HCT116 (cell line): ENCODE data around the gene ADAMTSL2. TPM values are rescaled to one million over a fixed set of nuclear protein-coding genes. Genes with fewer than 3 reads are reported as not detected.

Experiments
- ATAC-seq: fragments of 200-7000 bp; cut with Tn5 transposase; 2 replicates; pipeline ENCODE4 v1.9.1; 2020; ENCODE audit warnings: mild to moderate bottlenecking, moderate library complexity
- BruUV-seq: library from RNA; stranded (reverse); fragments of 400-500 nt; replicated peaks from 2 replicates; lab custom pipeline; 2021; lab: Mats Ljungman, UMichigan
- CTCF ChIA-PET: fragments of 300-600 bp; sonication (Branson Sonifier 250); formaldehyde crosslinking; loops from one replicate; lab custom pipeline; 2021; ENCODE audit warnings: antibody characterized with exemption; lab: Charles Lee
- POLR2A ChIA-PET: fragments of 300-600, 350-600 bp; sonication (Branson Sonifier 250); formaldehyde crosslinking; loops from one replicate; lab custom pipeline; 2021; ENCODE audit warnings: antibody characterized with exemption; lab: Charles Lee
- RAD21 ChIA-PET, 2 experiments: fragments of 300-600 bp; sonication (Branson Sonifier 250); formaldehyde crosslinking; loops; one replicate each; lab custom pipeline; 2023; ENCODE audit warnings: low total read pairs in 2 of 2; ENCODE audit not compliant: uncharacterized antibody in 2 of 2, unreplicated experiment in 2 of 2, low non-redundant PET in 1 of 2; lab: Charles Lee
- DNase-seq: peaks from one replicate; pipeline ENCODE4 v3.0.0-alpha.2; 2010; ENCODE audit warnings: low read depth, low spot score
- H2AFZ ChIP-seq: fragments of 200-600 bp; shearing (Covaris generic), sonication (generic); 2 replicates; pipeline ENCODE4 v1.6.1; 2017; ENCODE audit warnings: low read depth, mixed run types, mixed read lengths, antibody characterized with exemption, low read length; ENCODE audit not compliant: poor library complexity, severe bottlenecking
- H3K27ac ChIP-seq: 2 replicates; pipeline ENCODE4 v1.5.1; 2012; ENCODE audit warnings: low read depth, low read length
- H3K27me3 ChIP-seq: fragments of 200-600 bp; sonication (generic); 2 replicates; pipeline ENCODE4 v1.6.1; 2016; ENCODE audit warnings: mixed run types, low read length, mixed read lengths; ENCODE audit not compliant: insufficient read depth
- H3K36me3 ChIP-seq, 2 experiments: fragments of 200-500 bp in 1 of 2; fragments of 200-600 bp in 1 of 2; sonication (Bioruptor generic) in 1 of 2; sonication (generic) in 1 of 2; 2 replicates each; pipeline versions ENCODE4 v1.5.1 to v1.6.1; 2014 to 2016; ENCODE audit warnings: low read length in 2 of 2, inconsistent platforms in 1 of 2, mixed read lengths in 1 of 2, mixed run types in 1 of 2; ENCODE audit not compliant: insufficient read depth in 2 of 2, control insufficient read depth in 1 of 2
- H3K4me1 ChIP-seq, 2 experiments: fragments of 200-600 bp in 1 of 2; sonication (generic) in 1 of 2; 2 replicates each; pipeline versions ENCODE4 v1.5.1 to v1.6.1; 2012 to 2017; ENCODE audit warnings: low read length in 2 of 2, inconsistent platforms in 1 of 2, mild to moderate bottlenecking in 1 of 2, mixed read lengths in 1 of 2, mixed run types in 1 of 2, moderate library complexity in 1 of 2; ENCODE audit not compliant: insufficient read depth in 2 of 2, control insufficient read depth in 1 of 2
- H3K4me2 ChIP-seq: fragments of 200-600 bp; sonication (generic); 2 replicates; pipeline ENCODE4 v1.6.1; 2017; ENCODE audit warnings: mixed run types, low read length, mixed read lengths
- H3K4me3 ChIP-seq, 2 experiments: fragments of 200-600 bp in 1 of 2; sonication (generic) in 1 of 2; replicated peaks in 1 of 2; 2 replicates each; pipeline ENCODE4 v1.5.1; 2011 to 2016; ENCODE audit warnings: low read length in 2 of 2, control low read depth in 1 of 2, low read depth in 1 of 2, mild to moderate bottlenecking in 1 of 2, mixed read lengths in 1 of 2, mixed run types in 1 of 2
- H3K79me2 ChIP-seq: fragments of 200-600 bp; sonication (generic); 2 replicates; pipeline ENCODE4 v1.6.1; 2017; ENCODE audit warnings: mild to moderate bottlenecking, mixed run types, low read length, moderate library complexity, mixed read lengths; ENCODE audit not compliant: insufficient read depth
- H3K9ac ChIP-seq: fragments of 200-600 bp; sonication (generic); 2 replicates; pipeline ENCODE4 v1.6.1; 2016; ENCODE audit warnings: low read length, mixed read lengths
- H3K9me2 ChIP-seq: fragments of 200-600 bp; sonication (generic), shearing (Covaris generic); 2 replicates; pipeline ENCODE4 v1.6.1; 2017; ENCODE audit warnings: mixed run types, mild to moderate bottlenecking, moderate library complexity; ENCODE audit not compliant: insufficient read depth
- H3K9me3 ChIP-seq, 2 experiments: fragments of 200-500 bp in 1 of 2; fragments of 200-600 bp in 1 of 2; sonication (Bioruptor generic) in 1 of 2; sonication (generic) in 1 of 2; 2 replicates each; pipeline ENCODE4 v1.6.1; 2014 to 2017; ENCODE audit warnings: low read length in 2 of 2, mixed read lengths in 2 of 2, inconsistent platforms in 1 of 2, low read depth in 1 of 2, mild to moderate bottlenecking in 1 of 2, mixed run types in 1 of 2, moderate library complexity in 1 of 2; ENCODE audit not compliant: control insufficient read depth in 1 of 2, insufficient read depth in 1 of 2
- H4K20me1 ChIP-seq: fragments of 200-600 bp; sonication (generic), shearing (Covaris generic); 2 replicates; pipeline ENCODE4 v1.6.1; 2017; ENCODE audit warnings: mixed run types, mild to moderate bottlenecking, moderate library complexity; ENCODE audit not compliant: insufficient read depth
- CBX3 ChIP-seq: IDR thresholded peaks from 2 replicates; pipeline ENCODE4 v1.6.1; 2012; ENCODE audit warnings: low read depth
- ELF1 ChIP-seq: IDR thresholded peaks from 2 replicates; pipeline ENCODE4 v1.6.1; 2012; ENCODE audit warnings: low read depth, borderline replicate concordance
- EZH2 ChIP-seq: fragments of 200-600 bp; sonication (generic); IDR thresholded peaks from 2 replicates; pipeline ENCODE4 v1.6.1; 2017; ENCODE audit warnings: antibody characterized with exemption, mixed run types
- EZH2phosphoT487 ChIP-seq: fragments of 200-600 bp; IDR thresholded peaks from 2 replicates; pipeline ENCODE4 v1.6.1; 2018; ENCODE audit warnings: antibody characterized with exemption, borderline replicate concordance
- FOSL1 ChIP-seq: IDR thresholded peaks from 2 replicates; pipeline ENCODE4 v1.6.1; 2012; ENCODE audit warnings: low read depth
- JUND ChIP-seq: IDR thresholded peaks from 2 replicates; pipeline ENCODE4 v1.6.1; 2012
- POLR2A ChIP-seq: IDR thresholded peaks from 2 replicates; pipeline ENCODE4 v1.7.0; 2011; ENCODE audit warnings: borderline replicate concordance; ENCODE audit not compliant: insufficient read depth, insufficient read length; ENCODE audit errors: extremely low read depth
- POLR2AphosphoS5 ChIP-seq: IDR thresholded peaks from 2 replicates; pipeline ENCODE4 v1.6.1; 2011; ENCODE audit warnings: mild to moderate bottlenecking, low read depth, low read length, moderate library complexity
- RAD21 ChIP-seq: IDR thresholded peaks from 2 replicates; pipeline ENCODE4 v1.6.1; 2012; ENCODE audit warnings: low read depth, mild to moderate bottlenecking
- SP1 ChIP-seq: IDR thresholded peaks from 2 replicates; pipeline ENCODE4 v1.6.1; 2012; ENCODE audit warnings: low read depth
- SRF ChIP-seq: IDR thresholded peaks from 2 replicates; pipeline ENCODE4 v1.6.1; 2012; ENCODE audit warnings: low read depth
- TCF7L2 ChIP-seq: IDR thresholded peaks from 2 replicates; pipeline ENCODE4 v1.7.0; 2011; ENCODE audit warnings: borderline replicate concordance, inconsistent platforms; ENCODE audit not compliant: insufficient read depth, insufficient read length; ENCODE audit errors: extremely low read depth
- YY1 ChIP-seq: IDR thresholded peaks from 2 replicates; pipeline ENCODE4 v1.6.1; 2011; ENCODE audit warnings: low read length, low read depth, moderate library complexity, mild to moderate bottlenecking; ENCODE audit not compliant: insufficient replicate concordance; ENCODE audit errors: extremely low read depth
- ZFX ChIP-seq: fragments of 450-650 bp; IDR thresholded peaks from 2 replicates; pipeline ENCODE4 v1.6.1; 2017
- ZNF274 ChIP-seq: fragments of 200-500 bp; sonication (Bioruptor generic); IDR thresholded peaks from 2 replicates; pipeline ENCODE4 v1.6.1; 2014; ENCODE audit warnings: mild to moderate bottlenecking, low read depth, low read length, inconsistent platforms
- intact Hi-C: fragments of 100-400 bp; cut with micrococcal nuclease; formaldehyde crosslinking; loops from 2 replicates; pipeline ENCODE4 v1.10.0; 2022
- total RNA-seq: library from RNA; stranded (reverse); gene quantifications from one replicate; pipeline ENCODE4 v1.2.1, GENCODE V29; 2021; ENCODE audit not compliant: unreplicated experiment
- TF ChIP-seq, protein P1 (sequence below): IDR thresholded peaks from 2 replicates; pipeline ENCODE4 v1.6.1; 2012; ENCODE audit warnings: low read depth
- TF ChIP-seq, protein P2 (sequence below): IDR thresholded peaks from 2 replicates; pipeline ENCODE4 v1.6.1; 2011; ENCODE audit warnings: mild to moderate bottlenecking, low read length, moderate library complexity; ENCODE audit not compliant: insufficient replicate concordance; ENCODE audit errors: extremely low read depth

ADAMTSL2 gene
- total RNA-seq, 1 experiment from 2014 or later, result not detected

DNA sequence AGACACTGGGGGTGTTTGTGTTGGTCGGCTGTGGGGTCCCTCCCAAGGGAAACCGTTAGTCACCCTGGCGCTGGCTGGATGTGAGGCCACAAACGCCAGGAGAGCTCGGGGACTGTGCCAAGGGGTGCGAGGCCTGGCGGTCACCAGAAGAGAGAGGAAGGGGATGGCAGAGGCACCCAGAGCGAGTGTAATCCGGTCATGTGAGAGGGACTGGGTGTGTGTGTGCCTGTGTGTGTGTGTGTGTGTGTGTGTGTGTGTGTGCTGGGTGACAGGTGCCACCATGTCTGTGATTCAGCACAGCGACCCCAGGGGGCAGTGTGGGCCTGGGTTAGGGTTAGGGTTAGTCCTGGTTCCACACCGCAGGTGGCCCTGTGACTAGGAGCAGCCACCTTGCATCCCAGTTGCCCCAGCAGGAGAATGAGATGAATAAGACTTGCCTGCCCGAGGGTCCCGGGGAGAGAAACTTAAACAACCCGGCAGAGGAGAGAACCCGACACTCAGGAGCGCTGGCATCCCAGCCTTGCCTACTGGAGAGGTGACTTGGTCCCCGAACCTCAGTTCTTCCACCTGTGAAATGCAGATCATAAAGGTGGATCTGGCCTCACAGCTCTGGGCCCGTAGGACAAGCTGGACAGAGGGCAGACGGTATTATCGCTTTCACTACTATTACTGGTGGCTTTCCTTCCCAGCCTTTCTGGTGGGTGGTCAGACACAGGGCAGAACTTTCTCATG, 1.4 kb upstream of the ADAMTSL2 start (continued):
- TF ChIP-seq ZFX, result no peak
- peak; percentile 54 for TF ChIP-seq TCF7L2
- peak; percentile 72 for TF ChIP-seq YY1
- TF ChIP-seq JUND, result no peak
- peak; percentile 91 for TF ChIP-seq RAD21
- TF ChIP-seq, protein P1, sequence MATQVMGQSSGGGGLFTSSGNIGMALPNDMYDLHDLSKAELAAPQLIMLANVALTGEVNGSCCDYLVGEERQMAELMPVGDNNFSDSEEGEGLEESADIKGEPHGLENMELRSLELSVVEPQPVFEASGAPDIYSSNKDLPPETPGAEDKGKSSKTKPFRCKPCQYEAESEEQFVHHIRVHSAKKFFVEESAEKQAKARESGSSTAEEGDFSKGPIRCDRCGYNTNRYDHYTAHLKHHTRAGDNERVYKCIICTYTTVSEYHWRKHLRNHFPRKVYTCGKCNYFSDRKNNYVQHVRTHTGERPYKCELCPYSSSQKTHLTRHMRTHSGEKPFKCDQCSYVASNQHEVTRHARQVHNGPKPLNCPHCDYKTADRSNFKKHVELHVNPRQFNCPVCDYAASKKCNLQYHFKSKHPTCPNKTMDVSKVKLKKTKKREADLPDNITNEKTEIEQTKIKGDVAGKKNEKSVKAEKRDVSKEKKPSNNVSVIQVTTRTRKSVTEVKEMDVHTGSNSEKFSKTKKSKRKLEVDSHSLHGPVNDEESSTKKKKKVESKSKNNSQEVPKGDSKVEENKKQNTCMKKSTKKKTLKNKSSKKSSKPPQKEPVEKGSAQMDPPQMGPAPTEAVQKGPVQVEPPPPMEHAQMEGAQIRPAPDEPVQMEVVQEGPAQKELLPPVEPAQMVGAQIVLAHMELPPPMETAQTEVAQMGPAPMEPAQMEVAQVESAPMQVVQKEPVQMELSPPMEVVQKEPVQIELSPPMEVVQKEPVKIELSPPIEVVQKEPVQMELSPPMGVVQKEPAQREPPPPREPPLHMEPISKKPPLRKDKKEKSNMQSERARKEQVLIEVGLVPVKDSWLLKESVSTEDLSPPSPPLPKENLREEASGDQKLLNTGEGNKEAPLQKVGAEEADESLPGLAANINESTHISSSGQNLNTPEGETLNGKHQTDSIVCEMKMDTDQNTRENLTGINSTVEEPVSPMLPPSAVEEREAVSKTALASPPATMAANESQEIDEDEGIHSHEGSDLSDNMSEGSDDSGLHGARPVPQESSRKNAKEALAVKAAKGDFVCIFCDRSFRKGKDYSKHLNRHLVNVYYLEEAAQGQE, result no peak
- TF ChIP-seq EZH2, result no peak
- no peak for TF ChIP-seq POLR2AphosphoS5
- TF ChIP-seq ZNF274, result no peak

DNA sequence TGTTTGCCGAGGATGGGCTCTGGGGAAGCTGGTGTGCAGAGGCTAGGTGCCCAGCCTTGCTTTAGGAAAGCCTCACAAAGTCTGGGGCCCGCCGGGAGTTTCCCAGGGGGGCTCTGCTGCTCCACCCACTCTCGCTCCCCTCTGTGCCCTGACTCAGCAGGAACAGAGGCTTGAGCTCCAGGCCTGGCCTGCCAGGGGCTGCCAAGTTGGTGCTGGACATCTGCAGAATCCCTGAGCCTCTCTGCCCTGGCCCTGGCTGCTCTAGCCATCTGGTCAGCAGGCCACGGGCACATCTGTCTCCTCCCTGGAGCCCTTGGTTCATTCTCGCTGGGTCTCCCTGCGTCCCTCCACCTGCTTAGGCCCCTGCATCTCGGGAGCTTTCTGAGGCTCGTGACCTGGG, 647 bp upstream of the ADAMTSL2 start:
- CTCF ChIA-PET, result interaction anchor here (1.1 to 2.1 kb wide), 3 partner anchors 191 to 248 kb away, joined by 3 to 14 read pairs (median 4); no protein-coding TSS in a partner anchor
- intact Hi-C loops, result loop anchor here (1.0 to 2.0 kb wide), 2 partner anchors 192 to 461 kb away; no protein-coding TSS in a partner anchor
- BruUV-seq, result no TSS peak
- TF ChIP-seq, protein P2, sequence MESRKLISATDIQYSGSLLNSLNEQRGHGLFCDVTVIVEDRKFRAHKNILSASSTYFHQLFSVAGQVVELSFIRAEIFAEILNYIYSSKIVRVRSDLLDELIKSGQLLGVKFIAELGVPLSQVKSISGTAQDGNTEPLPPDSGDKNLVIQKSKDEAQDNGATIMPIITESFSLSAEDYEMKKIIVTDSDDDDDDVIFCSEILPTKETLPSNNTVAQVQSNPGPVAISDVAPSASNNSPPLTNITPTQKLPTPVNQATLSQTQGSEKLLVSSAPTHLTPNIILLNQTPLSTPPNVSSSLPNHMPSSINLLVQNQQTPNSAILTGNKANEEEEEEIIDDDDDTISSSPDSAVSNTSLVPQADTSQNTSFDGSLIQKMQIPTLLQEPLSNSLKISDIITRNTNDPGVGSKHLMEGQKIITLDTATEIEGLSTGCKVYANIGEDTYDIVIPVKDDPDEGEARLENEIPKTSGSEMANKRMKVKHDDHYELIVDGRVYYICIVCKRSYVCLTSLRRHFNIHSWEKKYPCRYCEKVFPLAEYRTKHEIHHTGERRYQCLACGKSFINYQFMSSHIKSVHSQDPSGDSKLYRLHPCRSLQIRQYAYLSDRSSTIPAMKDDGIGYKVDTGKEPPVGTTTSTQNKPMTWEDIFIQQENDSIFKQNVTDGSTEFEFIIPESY, result no peak
- TF ChIP-seq CBX3, result no peak
- TF ChIP-seq YY1, result no peak
- no peak for TF ChIP-seq FOSL1
- TF ChIP-seq ELF1, result no peak
- TF ChIP-seq EZH2phosphoT487, result no peak
- no peak for TF ChIP-seq TCF7L2
- no peak for TF ChIP-seq SP1
- no peak for TF ChIP-seq ZFX
- TF ChIP-seq POLR2A, result no peak
- TF ChIP-seq SRF, result no peak

More for the DNA sequence above, 647 bp upstream of the ADAMTSL2 start:
- H3K9me3 ChIP-seq, result no peaks in the 10 kb centered on the region
- no peaks in the 10 kb centered on the region for H3K79me2 ChIP-seq
- no peak overlapping the region for H2AFZ ChIP-seq
- H3K9me2 ChIP-seq, result no peaks in the 10 kb centered on the region
- RAD21 ChIA-PET, result no interaction called here
- DNase-seq (no peak), ATAC-seq (no peak)
- no peaks in the 10 kb centered on the region for H3K36me3 ChIP-seq
- no peak overlapping the region for H3K9ac ChIP-seq
- H3K27ac ChIP-seq, result no peak overlapping the region; the same call in 1 of the 2 replicates
- no peaks in the 10 kb centered on the region for H4K20me1 ChIP-seq
- no peak overlapping the region for H3K4me2 ChIP-seq
- H3K4me3 ChIP-seq, result no peak overlapping the region
- H3K27me3 ChIP-seq, result no peaks in the 10 kb centered on the region
- POLR2A ChIA-PET, result no interaction called here
- H3K4me1 ChIP-seq, result no peaks in the 10 kb centered on the region; a peak in 1 of 4 replicates
